SK-N-SH treated with all-trans-retinoic acid at 6 μM for 48 hours (cell line): ENCODE data around the gene NRIP1.

Experiments
- ATAC-seq: fragments of 200-7000 bp; cut with Tn5 transposase; 3 replicates; pipeline ENCODE4 v1.9.1; 2020; ENCODE audit warnings: mild to moderate bottlenecking, moderate library complexity
- ARNTL ChIP-seq: fragments of 450-650 bp; formaldehyde crosslinking; IDR thresholded peaks from 2 replicates; pipeline ENCODE4 v1.5.0; 2020; ENCODE audit warnings: low read depth, mild to moderate bottlenecking, moderate library complexity, borderline replicate concordance
- BACH2 ChIP-seq: fragments of 250-450 bp; sonication (Bioruptor Pico); IDR thresholded peaks from 2 replicates; pipeline ENCODE4 v1.9.0; 2021; ENCODE audit warnings: mild to moderate bottlenecking, borderline replicate concordance
- CREB5 ChIP-seq: fragments of 250-450 bp; sonication (Bioruptor Pico); IDR thresholded peaks from 2 replicates; pipeline ENCODE4 v1.5.1; 2020; ENCODE audit warnings: low read depth, mild to moderate bottlenecking, moderate library complexity
- CSDC2 ChIP-seq: fragments of 250-450 bp; sonication (Bioruptor Pico); IDR thresholded peaks from 2 replicates; pipeline ENCODE4 v1.5.0; 2020; ENCODE audit warnings: mild to moderate bottlenecking, moderate library complexity
- CSRNP3 ChIP-seq: fragments of 250-450 bp; sonication (Bioruptor Pico); IDR thresholded peaks from 2 replicates; pipeline ENCODE4 v1.5.1; 2021; ENCODE audit warnings: mild to moderate bottlenecking, moderate library complexity
- ESRRG ChIP-seq: fragments of 250-450 bp; sonication (Bioruptor Pico); IDR thresholded peaks from 2 replicates; pipeline ENCODE4 v1.6.1; 2021; ENCODE audit warnings: mild to moderate bottlenecking
- GLIS3 ChIP-seq: fragments of 250-450 bp; sonication (Bioruptor Pico); IDR thresholded peaks from 2 replicates; pipeline ENCODE4 v1.5.0; 2020; ENCODE audit warnings: mild to moderate bottlenecking, moderate library complexity
- ISL1 ChIP-seq: fragments of 250-450 bp; sonication (Bioruptor Pico); IDR thresholded peaks from 2 replicates; pipeline ENCODE4 v2.1.2; 2022; ENCODE audit warnings: mild to moderate bottlenecking, moderate library complexity
- OSR1 ChIP-seq: fragments of 250-450 bp; sonication (Bioruptor Pico); IDR thresholded peaks from 2 replicates; pipeline ENCODE4 v1.8.0; 2022; ENCODE audit warnings: moderate library complexity, mild to moderate bottlenecking, inconsistent platforms
- PATZ1 ChIP-seq: fragments of 250-450 bp; sonication (Bioruptor Pico); IDR thresholded peaks from 2 replicates; pipeline ENCODE4 v1.8.0; 2020; ENCODE audit warnings: mild to moderate bottlenecking, moderate library complexity, borderline replicate concordance
- POU6F1 ChIP-seq: fragments of 250-450 bp; sonication (Bioruptor Pico); IDR thresholded peaks from 2 replicates; pipeline ENCODE4 v1.8.0; 2021; ENCODE audit warnings: low read depth, mild to moderate bottlenecking, moderate library complexity, borderline replicate concordance
- PPARA ChIP-seq: fragments of 250-450 bp; sonication (Bioruptor Pico); IDR thresholded peaks from 2 replicates; pipeline ENCODE4 v1.5.0; 2020; ENCODE audit warnings: mild to moderate bottlenecking, borderline replicate concordance
- SNAI2 ChIP-seq: fragments of 250-450 bp; sonication (Bioruptor Pico); IDR thresholded peaks from 2 replicates; pipeline ENCODE4 v1.5.0; 2020; ENCODE audit warnings: mild to moderate bottlenecking, moderate library complexity
- TCF4 ChIP-seq: fragments of 250-450 bp; sonication (Bioruptor Pico); IDR thresholded peaks from 2 replicates; pipeline ENCODE4 v1.8.0; 2021; ENCODE audit warnings: mild to moderate bottlenecking, moderate library complexity, borderline replicate concordance
- TOX ChIP-seq: fragments of 250-450 bp; sonication (Bioruptor Pico); IDR thresholded peaks from 2 replicates; pipeline ENCODE4 v1.8.0; 2021; ENCODE audit warnings: mild to moderate bottlenecking, moderate library complexity, borderline replicate concordance
- TSHZ2 ChIP-seq: fragments of 250-450 bp; sonication (Bioruptor Pico); IDR thresholded peaks from 2 replicates; pipeline ENCODE4 v1.5.0; 2020; ENCODE audit warnings: mild to moderate bottlenecking, moderate library complexity
- ZC3H10 ChIP-seq: fragments of 250-450 bp; sonication (Bioruptor Pico); IDR thresholded peaks from 2 replicates; pipeline ENCODE4 v1.5.1; 2021; ENCODE audit warnings: mild to moderate bottlenecking, moderate library complexity
- ZFP3 ChIP-seq: fragments of 250-450 bp; sonication (Bioruptor Pico); IDR thresholded peaks from 2 replicates; pipeline ENCODE4 v1.5.0; 2020; ENCODE audit warnings: mild to moderate bottlenecking, moderate library complexity
- ZFP30 ChIP-seq: fragments of 450-650 bp; formaldehyde crosslinking; IDR thresholded peaks from 2 replicates; pipeline ENCODE4 v1.5.0; 2022; ENCODE audit warnings: mild to moderate bottlenecking, moderate library complexity
- ZNF565 ChIP-seq: fragments of 450-650 bp; formaldehyde crosslinking; conservative IDR thresholded peaks from 2 replicates; pipeline ENCODE4 v1.5.0; 2020; ENCODE audit warnings: low read depth, mild to moderate bottlenecking, moderate library complexity
- ZNF70 ChIP-seq: fragments of 450-650 bp; formaldehyde crosslinking; IDR thresholded peaks from 2 replicates; pipeline ENCODE4 v1.5.0; 2020; ENCODE audit warnings: mild to moderate bottlenecking, moderate library complexity
- ZNF8 ChIP-seq: fragments of 450-650 bp; formaldehyde crosslinking; IDR thresholded peaks from 2 replicates; pipeline ENCODE4 v1.5.0; 2020; ENCODE audit warnings: mild to moderate bottlenecking, moderate library complexity

The NRIP1 gene

GRCh38 chr21:15006594-15007230, 58.1 kb downstream of the NRIP1 start:
- TF ChIP-seq PPARA (CRISPR knock-in tag) (no peak), POU6F1 (no peak), ZFP30 (CRISPR knock-in tag) (no peak), ZNF565 (no peak), TSHZ2 (CRISPR knock-in tag) (no peak), SNAI2 (no peak), ISL1 (no peak), PATZ1 (CRISPR knock-in tag) (no peak), TOX (CRISPR knock-in tag) (no peak), TCF4 (CRISPR knock-in tag) (no peak), ZFP3 (no peak), CSRNP3 (CRISPR knock-in tag) (no peak), ARNTL (CRISPR knock-in tag) (no peak), CSDC2 (CRISPR knock-in tag) (no peak), CREB5 (no peak), OSR1 (no peak)
- no peak for ATAC-seq

- no peak for TF ChIP-seq PPARA (CRISPR knock-in tag)
- TF ChIP-seq ARNTL (CRISPR knock-in tag), result no peak
- TF ChIP-seq GLIS3 (CRISPR knock-in tag), result no peak
- no peak for TF ChIP-seq BACH2 (CRISPR knock-in tag)
- no peak for TF ChIP-seq ZC3H10 (CRISPR knock-in tag)
- no peak for TF ChIP-seq TOX (CRISPR knock-in tag)
- no peak for TF ChIP-seq ISL1
- no peak for TF ChIP-seq CSRNP3 (CRISPR knock-in tag)
- no peak for TF ChIP-seq ZNF8 (CRISPR knock-in tag)
- TF ChIP-seq CSDC2 (CRISPR knock-in tag), result no peak
- TF ChIP-seq ESRRG (CRISPR knock-in tag), result no peak
- TF ChIP-seq CREB5, result no peak
- no peak for TF ChIP-seq ZNF70 (CRISPR knock-in tag)
- no peak for TF ChIP-seq POU6F1
- TF ChIP-seq ZNF565, result no peak
- TF ChIP-seq ZFP30 (CRISPR knock-in tag), result no peak
- TF ChIP-seq TSHZ2 (CRISPR knock-in tag), result no peak
- no peak for TF ChIP-seq OSR1
- ATAC-seq, result no peak
Measured at GRCh38 chr21:15005391-15005790, 59.4 kb downstream of the NRIP1 start.
